Fibroblast of the aortic adventitia (primary cell): Measurements from ENCODE around the gene LUZP1. TPM values are rescaled to one million over a fixed set of nuclear protein-coding genes. Genes with fewer than 3 reads are reported as not detected.

Experiments used
- DNase-seq: peaks from one replicate; pipeline ENCODE4 v3.0.0-alpha.2; 2010; ENCODE audit warnings: low read depth
- H3K4me3 ChIP-seq: 2 replicates; pipeline ENCODE4 v1.5.1; 2011; ENCODE audit warnings: low read depth, mild to moderate bottlenecking, control low read depth, low read length, moderate library complexity
- total RNA-seq: library from RNA; depleted of rRNA; stranded (reverse); fragments of >200 nt; gene quantifications from 2 replicates; pipeline ENCODE4 v1.2.3, GENCODE V29; 2012; ENCODE audit warnings: low replicate concordance
- TF ChIP-seq, protein P1 (sequence below): IDR thresholded peaks from 2 replicates; pipeline ENCODE4 v1.5.1; 2011; ENCODE audit warnings: mild to moderate bottlenecking, low read length, control low read depth, inconsistent platforms; ENCODE audit not compliant: insufficient read depth

The LUZP1 gene
- total RNA-seq, 1 donor = 26.2 TPM

DNA sequence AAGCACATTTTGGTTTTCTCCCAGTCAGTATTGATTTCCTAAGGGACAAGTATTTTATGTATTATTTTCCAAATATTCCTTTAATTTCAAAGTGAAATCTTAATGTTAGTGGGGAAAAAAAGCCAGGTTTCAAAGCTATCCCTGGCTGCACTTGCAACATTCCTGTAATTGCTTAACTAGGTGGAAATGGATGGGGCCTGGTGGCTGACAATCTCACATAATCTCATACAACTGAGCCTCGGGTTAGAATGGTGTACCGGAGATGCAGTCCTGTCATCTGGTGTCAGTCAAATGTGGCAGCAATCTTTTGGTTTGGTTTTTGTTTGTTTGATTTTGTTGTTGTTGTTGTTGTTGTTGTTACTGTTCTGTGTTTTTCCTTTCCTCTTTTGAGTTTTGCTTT is 103.3 kb downstream of the LUZP1 start:
- TF ChIP-seq, protein P1, sequence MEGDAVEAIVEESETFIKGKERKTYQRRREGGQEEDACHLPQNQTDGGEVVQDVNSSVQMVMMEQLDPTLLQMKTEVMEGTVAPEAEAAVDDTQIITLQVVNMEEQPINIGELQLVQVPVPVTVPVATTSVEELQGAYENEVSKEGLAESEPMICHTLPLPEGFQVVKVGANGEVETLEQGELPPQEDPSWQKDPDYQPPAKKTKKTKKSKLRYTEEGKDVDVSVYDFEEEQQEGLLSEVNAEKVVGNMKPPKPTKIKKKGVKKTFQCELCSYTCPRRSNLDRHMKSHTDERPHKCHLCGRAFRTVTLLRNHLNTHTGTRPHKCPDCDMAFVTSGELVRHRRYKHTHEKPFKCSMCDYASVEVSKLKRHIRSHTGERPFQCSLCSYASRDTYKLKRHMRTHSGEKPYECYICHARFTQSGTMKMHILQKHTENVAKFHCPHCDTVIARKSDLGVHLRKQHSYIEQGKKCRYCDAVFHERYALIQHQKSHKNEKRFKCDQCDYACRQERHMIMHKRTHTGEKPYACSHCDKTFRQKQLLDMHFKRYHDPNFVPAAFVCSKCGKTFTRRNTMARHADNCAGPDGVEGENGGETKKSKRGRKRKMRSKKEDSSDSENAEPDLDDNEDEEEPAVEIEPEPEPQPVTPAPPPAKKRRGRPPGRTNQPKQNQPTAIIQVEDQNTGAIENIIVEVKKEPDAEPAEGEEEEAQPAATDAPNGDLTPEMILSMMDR = no peak
- DNase-seq = no peak

DNA sequence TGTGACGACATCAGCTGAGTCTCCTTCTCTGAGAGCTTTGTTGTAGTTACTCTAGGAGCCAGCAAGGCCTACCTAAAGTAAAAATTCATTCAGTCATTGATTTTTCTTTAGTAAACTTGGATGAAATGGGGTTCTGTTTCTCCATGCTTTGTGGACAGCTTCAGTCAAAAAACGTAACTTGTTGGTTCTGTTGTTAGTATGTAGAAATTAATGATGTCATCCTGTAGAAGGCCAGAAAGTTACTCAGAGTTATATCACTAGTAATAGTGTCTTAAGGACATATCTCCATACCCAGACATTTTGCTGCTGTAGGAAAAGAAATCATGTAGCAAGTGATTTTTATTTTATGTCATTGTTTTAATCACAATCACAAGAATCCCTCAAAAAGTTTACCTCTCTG is 106.4 kb downstream of the LUZP1 start:
- peak; percentile 23 for DNase-seq
- TF ChIP-seq, protein P1 = no peak
- H3K4me3 ChIP-seq = no peak overlapping the region

More for the DNA sequence above, 103.3 kb downstream of the LUZP1 start:
- no peak overlapping the region for H3K4me3 ChIP-seq

DNA sequence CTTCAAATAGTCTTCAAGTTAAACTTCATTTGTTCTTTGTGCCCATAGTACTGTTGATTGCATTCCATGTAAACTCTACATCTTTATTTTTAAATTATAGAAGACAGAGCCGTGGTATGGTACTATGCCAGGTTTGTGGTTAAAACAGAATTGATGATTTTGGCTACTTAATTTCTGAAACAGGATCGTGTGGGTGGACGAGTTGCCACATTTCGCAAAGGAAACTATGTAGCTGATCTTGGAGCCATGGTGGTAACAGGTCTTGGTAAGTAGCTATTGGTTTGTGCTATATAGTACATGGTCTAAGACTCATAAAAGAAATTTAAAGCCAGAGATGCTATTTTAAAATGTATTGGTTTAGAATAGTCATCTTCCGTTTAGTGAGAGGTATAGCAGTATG is 111.4 kb downstream of the LUZP1 start:
- TF ChIP-seq, protein P1 = no peak
- DNase-seq = no peak
- no peak overlapping the region for H3K4me3 ChIP-seq

DNA sequence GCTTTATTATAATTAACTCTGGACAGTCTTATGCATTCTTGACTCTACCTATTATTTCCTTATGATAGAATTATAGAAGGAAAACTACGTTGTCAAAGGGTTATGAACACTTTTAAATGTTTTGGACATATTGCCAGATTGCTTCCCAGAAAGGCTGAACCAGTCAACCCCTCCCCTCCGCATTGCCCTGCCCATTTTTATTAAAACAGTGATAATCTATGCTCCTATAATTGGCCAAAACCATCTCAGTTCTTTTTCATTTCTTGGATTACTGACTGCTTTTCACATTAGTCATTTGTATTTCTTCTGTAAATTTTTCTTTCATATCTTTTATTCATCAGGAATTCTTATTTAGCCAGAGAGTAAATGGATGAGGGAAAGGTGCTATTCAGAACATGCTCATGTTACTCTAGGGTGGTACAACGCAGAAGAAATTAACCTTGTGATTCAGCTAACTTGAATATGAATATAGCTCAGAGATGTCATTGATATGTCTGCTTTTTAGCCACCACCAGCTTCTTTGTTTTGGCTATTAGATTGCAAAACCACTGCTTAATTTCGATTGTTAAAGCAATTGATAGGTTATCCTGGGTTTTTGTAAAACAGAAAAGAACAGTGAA is 117.3 kb downstream of the LUZP1 start:
- H3K4me3 ChIP-seq = no peak overlapping the region
- DNase-seq = peak; percentile 12
- TF ChIP-seq, protein P1 = no peak

DNA sequence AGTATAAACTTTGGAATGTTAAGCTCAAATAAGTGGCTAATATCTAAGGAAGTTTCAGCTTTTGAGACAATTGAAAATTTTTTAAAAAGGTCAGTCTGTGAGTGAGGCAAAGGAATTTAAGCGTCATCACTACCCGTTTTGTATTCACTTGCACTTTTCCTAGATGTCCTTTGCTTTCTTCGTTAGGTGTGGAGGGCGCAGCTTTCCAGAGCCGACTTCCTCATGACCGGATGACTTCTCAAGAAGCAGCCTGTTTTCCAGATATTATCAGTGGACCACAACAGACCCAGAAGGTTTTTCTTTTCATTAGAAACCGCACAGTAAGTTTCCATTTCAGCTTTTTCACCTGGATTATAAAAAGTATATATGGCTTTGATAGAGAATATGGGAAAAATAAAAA is 118.5 kb downstream of the LUZP1 start:
- DNase-seq = no peak
- H3K4me3 ChIP-seq = no peak overlapping the region
- TF ChIP-seq, protein P1 = no peak

DNA sequence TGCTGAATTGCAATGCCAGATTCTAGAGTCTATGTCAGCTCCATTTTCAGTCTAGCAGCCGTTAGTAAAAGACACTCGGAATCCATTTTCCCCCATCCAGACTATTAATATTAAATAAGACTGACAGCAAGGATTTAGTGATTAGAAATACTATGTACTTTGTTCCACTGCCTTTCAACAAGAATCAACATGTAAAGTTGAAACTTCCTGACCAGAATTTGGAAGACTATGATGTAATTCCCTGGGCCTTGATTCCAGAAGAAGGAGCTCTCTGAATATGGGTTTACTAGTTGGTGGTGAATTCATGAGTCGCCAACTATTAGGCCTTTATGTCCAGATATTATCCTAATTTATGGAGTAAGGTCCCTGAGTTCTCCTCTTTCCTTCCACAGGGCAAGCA is 124.6 kb downstream of the LUZP1 start:
- no peak overlapping the region for H3K4me3 ChIP-seq
- TF ChIP-seq, protein P1 = no peak
- no peak for DNase-seq

DNA sequence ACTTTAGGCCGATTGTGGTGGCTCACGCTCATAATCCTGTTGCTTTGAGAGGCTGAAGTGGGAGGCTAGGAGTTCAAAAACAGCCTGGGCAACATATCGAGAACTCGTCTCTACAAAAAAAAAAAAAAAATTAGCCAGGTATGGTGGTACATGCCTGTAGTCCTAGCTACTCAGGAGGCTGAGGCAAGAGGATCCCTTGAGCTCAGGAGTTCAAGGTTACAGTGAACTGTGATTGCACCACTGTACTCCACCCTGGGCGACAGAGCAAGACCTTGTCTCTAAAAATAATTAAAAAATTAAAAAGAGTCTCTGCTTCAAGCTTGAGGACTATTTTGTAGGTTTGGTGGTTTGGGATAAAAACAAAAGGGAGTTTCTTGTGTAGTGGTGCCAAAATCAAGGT is 128.1 kb downstream of the LUZP1 start:
- H3K4me3 ChIP-seq = no peak overlapping the region
- TF ChIP-seq, protein P1 = no peak
- DNase-seq = no peak
